ENCODE data around the gene GLRB. TPM values are rescaled to one million over a fixed set of nuclear protein-coding genes. Genes with fewer than 3 reads are reported as not detected.
"Not testable (repeated sequence)": the region's sequence is repeated elsewhere in the genome, so short reads cannot be mapped to it uniquely, and the experiment has no call there.

GLRB gene
- total RNA-seq, 1 donor = not detected

DNA sequence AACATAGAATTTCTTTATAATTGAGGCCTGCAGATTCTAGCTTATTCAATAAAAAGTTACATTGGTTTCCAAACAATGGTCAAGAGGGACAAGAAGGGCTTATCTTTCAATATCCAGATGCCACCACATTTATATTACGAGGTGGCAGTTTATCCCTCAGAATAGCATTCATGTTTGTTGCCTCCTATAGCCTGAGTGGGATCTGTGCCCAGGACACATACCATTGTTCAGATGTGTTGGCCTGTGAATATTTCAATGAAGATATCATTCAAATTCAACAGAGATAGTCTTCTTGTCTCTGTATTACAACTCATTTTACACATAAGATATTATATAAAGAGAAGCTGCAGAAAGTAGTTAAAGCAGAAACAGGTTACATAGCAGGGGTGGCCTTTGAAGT lies 20.5 kb downstream of the GLRB start:
- H3K27me3 ChIP-seq (ENCODE audit: insufficient read depth, low read length) = no peaks in the 10 kb centered on the region
- H3K4me1 ChIP-seq (ENCODE audit: insufficient read depth, low read length) = no peaks in the 10 kb centered on the region
- no peak overlapping the region for H3K4me3 ChIP-seq (ENCODE audit: low read length)
- no peaks in the 10 kb centered on the region for H3K9me3 ChIP-seq (ENCODE audit: low read depth, low read length)

DNA sequence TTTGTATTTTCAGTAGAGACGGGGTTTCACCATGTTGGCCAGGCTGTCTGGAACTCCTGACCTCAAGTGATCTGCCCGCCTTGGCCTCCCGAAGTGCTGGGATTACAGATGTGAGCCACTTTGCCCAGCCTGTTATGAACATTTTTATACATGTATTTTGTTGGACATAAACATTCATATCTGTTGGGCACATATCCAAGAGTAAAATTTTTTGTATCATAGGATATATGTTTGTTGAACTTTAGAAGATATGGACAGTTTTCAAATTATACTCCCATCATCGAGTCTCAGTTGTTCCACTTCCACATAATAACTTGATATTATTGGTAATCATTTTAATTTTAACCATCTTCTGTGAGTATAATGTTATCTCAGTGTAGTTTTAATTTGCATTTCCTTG lies 23.6 kb downstream of the GLRB start:
- Histone ChIP-seq H3K4me3 (ENCODE audit: low read length) (no peak overlapping the region), H3K4me1 (ENCODE audit: insufficient read depth, low read length) (no peaks in the 10 kb centered on the region), H3K9me3 (ENCODE audit: low read depth, low read length) (no peaks in the 10 kb centered on the region), H3K27me3 (ENCODE audit: insufficient read depth, low read length) (no peaks in the 10 kb centered on the region)

DNA sequence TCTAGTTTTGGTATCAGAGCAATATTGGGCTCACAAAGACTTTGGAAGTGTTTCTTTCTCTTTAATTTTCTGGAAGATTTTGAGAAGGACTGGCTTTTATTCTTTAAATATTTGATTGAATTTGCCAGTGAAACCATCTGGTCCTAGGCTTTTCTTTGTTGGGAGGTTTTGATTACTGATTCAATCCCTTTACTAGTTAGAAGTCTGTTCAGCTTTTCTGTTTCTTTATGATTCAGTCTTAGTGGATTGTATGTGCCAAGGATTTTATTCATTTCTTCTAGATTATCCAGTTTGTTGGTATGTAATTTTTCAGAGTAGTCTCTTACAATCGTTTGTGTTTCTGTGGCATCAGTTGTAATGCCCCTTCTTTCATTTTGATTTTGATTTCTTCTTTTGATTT lies 28.6 kb downstream of the GLRB start:
- H3K4me3 ChIP-seq (ENCODE audit: low read length) = no peak overlapping the region
- H3K27me3 ChIP-seq (ENCODE audit: insufficient read depth, low read length) = no peaks in the 10 kb centered on the region
- no peaks in the 10 kb centered on the region for H3K4me1 ChIP-seq (ENCODE audit: insufficient read depth, low read length)
- H3K9me3 ChIP-seq (ENCODE audit: low read depth, low read length) = no peaks in the 10 kb centered on the region

DNA sequence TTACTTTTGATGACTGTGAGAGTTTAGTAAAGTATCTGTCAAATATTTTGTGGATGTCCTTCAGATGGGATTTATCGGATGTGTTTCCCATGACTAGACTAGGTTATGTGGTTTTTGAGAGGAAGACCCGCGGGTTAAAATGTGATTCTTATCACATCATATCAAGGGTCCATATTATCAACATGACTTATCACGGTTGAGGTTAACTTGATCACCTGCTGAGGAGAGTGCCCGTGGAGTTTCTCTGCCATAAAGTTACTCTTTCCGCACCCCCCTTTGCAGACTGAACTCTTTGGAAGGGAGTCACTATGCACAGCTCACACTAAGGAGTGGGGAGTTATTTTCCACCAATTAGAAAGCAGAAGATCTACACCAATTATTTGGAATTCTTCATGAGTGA lies 38.7 kb downstream of the GLRB start:
- Histone ChIP-seq H3K4me3 (ENCODE audit: low read length) (no peak overlapping the region), H3K27me3 (ENCODE audit: insufficient read depth, low read length) (no peaks in the 10 kb centered on the region), H3K4me1 (ENCODE audit: insufficient read depth, low read length) (no peaks in the 10 kb centered on the region), H3K9me3 (ENCODE audit: low read depth, low read length) (no peaks in the 10 kb centered on the region)

DNA sequence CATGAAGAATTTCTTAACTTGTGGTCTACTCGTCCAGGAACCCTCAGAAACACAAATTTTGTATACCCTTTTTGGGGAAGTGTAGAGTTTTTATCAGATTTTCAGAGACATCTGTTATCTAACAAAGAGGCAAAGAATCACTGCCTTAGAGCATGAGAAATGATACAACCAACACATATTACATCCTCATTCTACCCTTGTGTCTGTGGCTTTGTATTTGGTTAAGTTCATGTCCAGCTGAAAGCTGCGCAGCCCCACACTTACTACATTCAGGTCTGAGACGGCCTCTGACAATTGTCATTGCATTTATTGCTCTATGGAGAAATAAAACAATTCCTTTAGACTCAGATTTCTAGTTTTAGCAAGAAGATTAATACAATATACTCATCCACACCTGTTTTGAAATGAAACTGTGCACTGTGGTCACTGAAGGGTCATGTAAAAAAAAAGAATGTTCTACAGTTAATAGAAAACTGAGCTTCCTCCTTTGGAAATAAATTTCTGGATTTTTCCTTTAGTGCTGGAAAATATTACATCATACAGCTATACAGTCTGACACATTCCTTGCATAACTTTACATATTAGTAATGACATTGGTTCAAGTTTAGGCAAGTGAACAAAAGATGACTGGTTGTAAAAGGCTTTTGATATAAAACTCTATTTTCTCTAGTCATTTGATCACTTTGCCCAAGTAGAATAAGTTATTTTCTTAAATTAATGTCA lies 39.8 kb downstream of the GLRB start:
- H3K4me3 ChIP-seq (ENCODE audit: low read length) = no peak overlapping the region
- H3K9me3 ChIP-seq (ENCODE audit: low read depth, low read length) = no peaks in the 10 kb centered on the region
- H3K4me1 ChIP-seq (ENCODE audit: insufficient read depth, low read length) = no peaks in the 10 kb centered on the region
- no peaks in the 10 kb centered on the region for H3K27me3 ChIP-seq (ENCODE audit: insufficient read depth, low read length)

DNA sequence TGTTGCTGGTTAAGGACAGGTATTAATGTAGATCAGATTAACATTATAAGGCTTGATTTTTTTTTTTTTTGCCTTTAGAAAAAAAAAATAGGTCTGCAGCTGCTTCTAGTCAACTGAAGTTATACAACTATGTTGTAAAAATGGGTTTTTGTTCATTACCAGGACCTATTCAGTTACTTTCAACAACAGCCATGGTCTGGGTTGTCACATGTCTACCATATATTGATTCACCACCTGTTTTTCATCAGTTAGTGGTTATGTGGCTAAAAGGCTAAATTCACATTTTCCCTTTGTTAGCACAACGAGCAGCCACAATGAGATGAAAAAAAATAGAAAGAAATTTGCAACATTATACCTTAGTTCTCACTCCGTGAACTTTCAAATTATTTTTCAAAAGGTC lies 45.5 kb downstream of the GLRB start:
- no peaks in the 10 kb centered on the region for H3K27me3 ChIP-seq (ENCODE audit: insufficient read depth, low read length)
- no peak overlapping the region for H3K4me3 ChIP-seq (ENCODE audit: low read length)
- no peaks in the 10 kb centered on the region for H3K9me3 ChIP-seq (ENCODE audit: low read depth, low read length)
- no peaks in the 10 kb centered on the region for H3K4me1 ChIP-seq (ENCODE audit: insufficient read depth, low read length)

DNA sequence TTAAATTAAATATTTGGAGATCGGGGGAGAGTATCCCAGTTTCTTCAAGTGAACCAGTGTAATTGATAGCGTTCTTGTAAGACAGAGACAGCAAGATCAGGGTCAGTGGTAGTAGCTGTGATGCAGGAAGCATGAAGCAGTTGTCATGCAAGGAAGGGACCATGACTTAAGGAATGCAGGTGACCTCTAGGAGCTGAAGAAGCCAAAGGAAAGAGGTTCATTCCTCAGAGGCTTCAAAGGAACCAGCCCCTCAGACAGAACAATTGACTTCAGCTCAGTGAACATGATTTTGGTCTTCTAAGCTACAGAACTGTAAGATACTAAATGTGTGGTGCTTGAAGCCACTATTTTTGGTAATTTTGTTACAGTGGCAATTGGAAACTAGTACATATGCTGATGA lies 51.6 kb downstream of the GLRB start:
- no peaks in the 10 kb centered on the region for H3K4me1 ChIP-seq (ENCODE audit: insufficient read depth, low read length)
- H3K4me3 ChIP-seq (ENCODE audit: low read length) = no peak overlapping the region
- H3K9me3 ChIP-seq (ENCODE audit: low read depth, low read length) = no peaks in the 10 kb centered on the region
- no peaks in the 10 kb centered on the region for H3K27me3 ChIP-seq (ENCODE audit: insufficient read depth, low read length)

DNA sequence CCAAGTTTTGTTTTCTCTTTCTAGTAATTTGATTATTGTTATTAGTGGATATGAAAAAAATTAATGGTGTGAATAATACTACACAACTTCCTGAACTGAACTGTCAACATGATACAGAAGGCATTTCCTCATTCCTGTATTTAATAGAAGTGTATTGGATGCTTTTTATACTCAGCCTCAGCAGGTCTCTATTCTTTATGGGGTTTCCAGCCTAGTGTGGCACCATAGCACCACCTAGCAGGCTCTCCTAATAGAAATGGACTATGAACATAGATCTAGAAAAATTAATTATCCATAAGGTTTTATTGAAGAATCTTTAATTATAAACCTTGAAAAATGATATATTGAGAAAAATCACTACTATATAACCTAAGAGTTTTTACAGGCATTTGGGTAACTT lies 52.4 kb downstream of the GLRB start:
- H3K9me3 ChIP-seq (ENCODE audit: low read depth, low read length) = no peaks in the 10 kb centered on the region
- no peaks in the 10 kb centered on the region for H3K4me1 ChIP-seq (ENCODE audit: insufficient read depth, low read length)
- no peaks in the 10 kb centered on the region for H3K27me3 ChIP-seq (ENCODE audit: insufficient read depth, low read length)
- H3K4me3 ChIP-seq (ENCODE audit: low read length) = no peak overlapping the region

DNA sequence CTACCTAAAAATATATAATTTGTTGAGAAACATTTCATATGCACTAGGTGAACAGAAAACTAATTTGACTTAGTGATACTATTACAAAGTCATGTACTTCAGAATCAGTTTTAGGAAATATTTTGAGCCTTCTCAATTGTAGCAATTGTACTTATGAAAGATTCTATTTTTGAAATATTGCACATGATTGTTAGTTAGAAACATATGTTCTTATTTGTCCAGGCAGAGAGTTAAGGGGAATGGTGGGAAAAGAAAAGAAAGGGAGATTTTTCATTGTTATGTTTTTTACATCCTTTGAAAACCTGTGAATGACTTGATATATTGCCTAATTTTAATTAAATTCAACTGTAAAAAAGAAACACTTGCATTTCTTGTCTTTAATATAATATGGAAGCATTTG lies 66.0 kb downstream of the GLRB start:
- Histone ChIP-seq H3K4me1 (ENCODE audit: insufficient read depth, low read length) (no peaks in the 10 kb centered on the region), H3K9me3 (ENCODE audit: low read depth, low read length) (no peaks in the 10 kb centered on the region), H3K4me3 (ENCODE audit: low read length) (no peak overlapping the region), H3K27me3 (ENCODE audit: insufficient read depth, low read length) (no peaks in the 10 kb centered on the region)

DNA sequence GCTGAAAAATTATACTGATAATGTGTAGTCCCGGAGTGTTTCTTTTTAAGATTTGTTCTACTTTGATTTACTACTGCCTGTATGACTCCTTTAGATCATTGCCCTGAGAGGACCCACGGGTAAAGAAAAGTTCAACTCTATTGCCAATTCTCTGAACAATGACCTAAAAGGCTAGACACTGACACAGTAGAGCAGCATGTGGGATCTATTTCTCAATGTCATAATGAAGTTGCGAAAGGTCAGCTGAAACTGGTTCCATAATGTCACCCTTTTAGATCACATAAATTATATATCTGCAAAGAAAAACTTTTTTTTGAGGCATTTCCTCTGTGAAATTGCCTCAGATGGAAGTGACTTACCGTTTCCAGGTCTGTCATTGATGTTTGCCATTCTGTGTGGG lies 67.4 kb downstream of the GLRB start:
- H3K27me3 ChIP-seq (ENCODE audit: insufficient read depth, low read length) = no peaks in the 10 kb centered on the region
- H3K4me1 ChIP-seq (ENCODE audit: insufficient read depth, low read length) = no peaks in the 10 kb centered on the region
- no peaks in the 10 kb centered on the region for H3K9me3 ChIP-seq (ENCODE audit: low read depth, low read length)
- no peak overlapping the region for H3K4me3 ChIP-seq (ENCODE audit: low read length)

DNA sequence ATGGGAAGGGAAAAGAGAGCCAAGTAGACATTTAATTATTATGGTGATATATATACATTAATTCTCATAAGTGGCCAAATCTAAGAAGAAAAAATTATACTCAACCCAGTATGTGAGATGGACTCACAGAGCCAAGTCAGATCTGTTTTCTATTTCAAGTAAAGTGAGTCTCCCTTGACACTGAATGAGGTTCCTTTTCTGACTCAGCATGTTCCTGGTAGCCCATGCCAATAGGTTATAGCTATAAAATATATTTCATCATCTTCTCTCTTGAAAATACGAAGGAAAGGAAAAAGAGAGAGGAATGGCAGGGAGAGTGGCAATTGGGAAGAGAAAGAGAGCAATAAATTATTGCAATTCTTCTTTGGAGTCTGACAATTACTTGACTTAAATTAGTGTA lies 75.8 kb downstream of the GLRB start:
- H3K9me3 ChIP-seq (ENCODE audit: low read depth, low read length) = no peaks in the 10 kb centered on the region
- no peak overlapping the region for H3K4me3 ChIP-seq (ENCODE audit: low read length)
- no peaks in the 10 kb centered on the region for H3K27me3 ChIP-seq (ENCODE audit: insufficient read depth, low read length)
- no peaks in the 10 kb centered on the region for H3K4me1 ChIP-seq (ENCODE audit: insufficient read depth, low read length)

DNA sequence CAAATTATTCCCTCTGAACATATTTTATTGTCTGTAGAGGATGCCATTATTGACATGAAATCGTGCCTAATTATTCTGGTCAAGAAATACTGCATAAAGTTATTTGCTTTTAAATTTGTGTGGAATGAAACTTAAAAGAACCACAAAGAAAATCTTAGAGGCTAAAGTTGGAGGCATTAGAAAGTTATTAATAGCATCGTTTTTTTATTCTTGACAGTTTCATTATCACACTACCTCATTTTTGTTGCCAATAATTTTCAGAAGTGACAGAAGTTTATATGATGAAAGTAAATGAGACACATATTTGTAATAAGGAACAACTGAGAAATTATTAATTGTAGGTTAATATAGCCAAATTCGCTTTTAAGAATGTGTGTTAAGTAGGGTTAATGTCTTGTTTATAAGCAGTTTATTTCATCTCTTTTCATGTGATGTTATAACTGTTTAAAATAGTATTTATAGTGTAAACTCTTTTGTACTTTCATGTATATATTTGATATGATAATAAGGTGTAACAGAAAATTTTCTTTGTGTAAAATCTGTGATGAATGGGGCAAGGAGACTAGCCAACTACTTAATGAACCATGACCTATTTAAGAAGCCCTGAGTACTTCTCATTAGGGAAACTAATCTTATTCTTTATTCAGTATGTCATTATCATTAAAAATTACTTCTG lies 90.1 kb downstream of the GLRB start:
- H3K9me3 ChIP-seq (ENCODE audit: low read depth, low read length) = no peaks in the 10 kb centered on the region
- H3K4me1 ChIP-seq (ENCODE audit: insufficient read depth, low read length) = no peaks in the 10 kb centered on the region
- H3K4me3 ChIP-seq (ENCODE audit: low read length) = no peak overlapping the region
- no peaks in the 10 kb centered on the region for H3K27me3 ChIP-seq (ENCODE audit: insufficient read depth, low read length)

DNA sequence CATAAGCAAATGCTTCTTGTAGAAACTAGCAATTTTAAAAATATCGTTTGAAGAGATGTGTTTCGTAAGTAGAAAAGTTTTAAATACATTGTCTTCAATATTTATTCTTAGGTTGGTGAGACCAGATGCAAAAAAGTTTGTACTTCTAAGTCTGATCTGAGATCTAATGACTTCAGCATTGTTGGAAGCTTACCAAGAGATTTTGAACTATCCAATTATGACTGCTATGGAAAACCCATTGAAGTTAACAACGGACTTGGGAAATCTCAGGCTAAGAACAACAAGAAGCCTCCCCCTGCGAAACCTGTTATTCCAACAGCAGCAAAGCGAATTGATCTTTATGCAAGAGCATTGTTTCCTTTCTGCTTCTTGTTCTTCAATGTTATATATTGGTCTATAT lies 94.4 kb downstream of the GLRB start:
- Histone ChIP-seq H3K27me3 (ENCODE audit: insufficient read depth, low read length) (no peaks in the 10 kb centered on the region), H3K4me1 (ENCODE audit: insufficient read depth, low read length) (no peaks in the 10 kb centered on the region)

DNA sequence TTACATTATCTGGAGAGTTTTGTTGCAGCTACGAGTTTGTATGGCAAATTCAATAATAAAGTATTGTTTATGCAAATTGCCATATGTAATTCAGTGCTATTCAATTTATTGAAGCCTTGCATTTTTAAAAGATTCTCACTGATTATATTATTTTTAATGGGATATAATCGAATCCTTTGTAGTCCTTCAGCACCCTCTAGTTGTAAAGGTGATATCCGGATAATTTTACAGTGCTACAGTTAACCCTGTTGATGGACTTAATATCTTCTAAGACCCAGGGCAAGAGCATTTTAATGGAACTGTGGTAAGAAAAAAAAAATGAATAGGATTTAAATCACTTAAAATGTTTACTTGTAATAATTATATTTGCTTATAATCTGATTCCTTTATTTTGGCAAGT lies 96.1 kb downstream of the GLRB start:
- Histone ChIP-seq H3K27me3 (ENCODE audit: insufficient read depth, low read length) (no peaks in the 10 kb centered on the region), H3K4me1 (ENCODE audit: insufficient read depth, low read length) (no peaks in the 10 kb centered on the region), H3K4me3 (ENCODE audit: low read length) (no peak overlapping the region), H3K9me3 (ENCODE audit: low read depth, low read length) (no peaks in the 10 kb centered on the region)

More for the DNA sequence above, 94.4 kb downstream of the GLRB start:
- Histone ChIP-seq H3K9me3 (ENCODE audit: low read depth, low read length) (no peaks in the 10 kb centered on the region), H3K4me3 (ENCODE audit: low read length) (no peak overlapping the region)

DNA sequence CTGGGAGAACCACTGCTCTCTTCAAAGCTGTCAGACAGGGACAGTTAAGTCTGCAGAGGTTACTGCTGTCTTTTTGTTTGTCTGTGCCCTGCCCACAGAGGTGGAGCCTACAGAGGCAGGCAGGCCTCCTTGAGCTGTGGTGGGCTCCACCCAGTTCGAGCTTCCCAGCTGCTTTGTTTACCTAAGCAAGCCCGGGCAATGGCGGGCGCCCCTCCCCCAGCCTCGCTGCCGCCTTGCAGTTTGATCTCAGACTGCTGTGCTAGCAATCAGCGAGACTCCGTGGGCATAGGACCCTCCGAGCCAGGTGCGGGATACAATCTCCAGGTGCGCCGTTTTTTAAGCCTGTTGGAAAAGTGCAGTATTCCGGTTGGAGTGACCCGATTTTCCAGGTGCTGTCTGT lies 104.3 kb downstream of the GLRB start:
- not testable (repeated sequence) for H3K9me3 ChIP-seq (ENCODE audit: low read depth, low read length); H3K4me3 ChIP-seq (ENCODE audit: low read length); H3K27me3 ChIP-seq (ENCODE audit: insufficient read depth, low read length); H3K4me1 ChIP-seq (ENCODE audit: insufficient read depth, low read length)

DNA sequence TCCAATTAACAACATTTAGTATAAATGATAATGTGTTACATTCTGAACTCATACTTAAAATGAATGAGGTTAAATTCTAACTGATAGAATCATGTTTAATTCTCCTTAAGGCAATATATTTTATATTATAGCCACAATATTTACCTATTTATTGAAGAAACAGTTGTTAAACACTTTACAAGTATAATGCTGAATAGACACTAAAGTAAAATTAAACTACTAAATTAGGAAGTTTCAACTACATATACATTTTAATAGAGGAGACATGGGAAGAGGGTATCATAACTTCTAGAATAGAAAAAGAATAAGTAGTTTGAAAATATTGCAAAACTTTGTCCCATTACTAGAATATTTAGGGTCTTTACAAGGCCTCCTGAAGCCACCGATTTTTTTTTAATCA lies 108.3 kb downstream of the GLRB start:
- no peaks in the 10 kb centered on the region for H3K27me3 ChIP-seq (ENCODE audit: insufficient read depth, low read length)
- no peaks in the 10 kb centered on the region for H3K9me3 ChIP-seq (ENCODE audit: low read depth, low read length)
- no peak overlapping the region for H3K4me3 ChIP-seq (ENCODE audit: low read length)
- H3K4me1 ChIP-seq (ENCODE audit: insufficient read depth, low read length) = no peaks in the 10 kb centered on the region

Data from mononuclear cell (primary cell).